Effector memory CD4-positive, alpha-beta T cell (primary cell): ENCODE results near the gene ARHGAP24.

Experiments used
- DNase-seq, 3 donors: peaks; one replicate each; pipeline ENCODE4 v3.0.0-alpha.2; 2020
- H3K27ac ChIP-seq: 2 replicates; pipeline ENCODE4 v1.7.0; 2013; ENCODE audit warnings: mild to moderate bottlenecking, low read length, moderate library complexity; ENCODE audit not compliant: insufficient read depth, poor library complexity, severe bottlenecking
- H3K27me3 ChIP-seq: replicated peaks from 2 replicates; pipeline ENCODE4 v1.7.0; 2013; ENCODE audit warnings: mild to moderate bottlenecking, low read length; ENCODE audit not compliant: insufficient read depth, control insufficient read depth, poor library complexity, severe bottlenecking
- H3K36me3 ChIP-seq: 2 replicates; pipeline ENCODE4 v1.7.0; 2013; ENCODE audit warnings: mild to moderate bottlenecking, low read length, moderate library complexity; ENCODE audit not compliant: control insufficient read depth, insufficient read depth
- H3K4me1 ChIP-seq: 2 replicates; pipeline ENCODE4 v1.7.0; 2013; ENCODE audit warnings: low read length, mild to moderate bottlenecking; ENCODE audit not compliant: control insufficient read depth, insufficient read depth, poor library complexity, severe bottlenecking
- H3K4me3 ChIP-seq: 2 replicates; pipeline ENCODE4 v1.7.0; 2013; ENCODE audit warnings: low read length, low read depth, mild to moderate bottlenecking; ENCODE audit not compliant: insufficient read depth, poor library complexity, severe bottlenecking
- H3K9me3 ChIP-seq: 2 replicates; pipeline ENCODE4 v1.7.0; 2013; ENCODE audit warnings: mild to moderate bottlenecking, low read length, moderate library complexity; ENCODE audit not compliant: control insufficient read depth

The ARHGAP24 gene

DNA sequence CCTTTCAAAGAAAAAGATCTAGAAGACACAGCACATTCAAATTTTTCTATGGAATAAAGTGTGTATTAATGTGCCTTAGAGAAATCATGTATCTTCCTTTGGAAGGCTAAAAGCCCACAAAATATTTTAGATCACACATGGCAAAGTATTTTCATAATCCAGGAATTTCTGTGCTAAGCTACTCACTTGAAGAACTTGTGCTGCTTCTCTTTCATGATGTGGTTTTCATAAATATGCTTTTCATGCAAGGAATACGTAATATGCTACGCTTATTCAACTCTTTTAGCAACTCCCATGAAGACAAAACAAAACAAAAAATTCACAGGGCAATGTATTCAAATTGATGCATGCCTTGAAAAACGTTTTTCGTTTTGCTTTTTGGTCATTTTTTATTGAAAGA is 125.6 kb downstream of the ARHGAP24 start:
- H3K4me3 ChIP-seq = no peak overlapping the region
- DNase-seq = no peak
- no peaks in the 10 kb centered on the region for H3K9me3 ChIP-seq
- H3K36me3 ChIP-seq = no peaks in the 10 kb centered on the region
- no peak overlapping the region for H3K27ac ChIP-seq
- H3K27me3 ChIP-seq = no peaks in the 10 kb centered on the region
- no peaks in the 10 kb centered on the region for H3K4me1 ChIP-seq

DNA sequence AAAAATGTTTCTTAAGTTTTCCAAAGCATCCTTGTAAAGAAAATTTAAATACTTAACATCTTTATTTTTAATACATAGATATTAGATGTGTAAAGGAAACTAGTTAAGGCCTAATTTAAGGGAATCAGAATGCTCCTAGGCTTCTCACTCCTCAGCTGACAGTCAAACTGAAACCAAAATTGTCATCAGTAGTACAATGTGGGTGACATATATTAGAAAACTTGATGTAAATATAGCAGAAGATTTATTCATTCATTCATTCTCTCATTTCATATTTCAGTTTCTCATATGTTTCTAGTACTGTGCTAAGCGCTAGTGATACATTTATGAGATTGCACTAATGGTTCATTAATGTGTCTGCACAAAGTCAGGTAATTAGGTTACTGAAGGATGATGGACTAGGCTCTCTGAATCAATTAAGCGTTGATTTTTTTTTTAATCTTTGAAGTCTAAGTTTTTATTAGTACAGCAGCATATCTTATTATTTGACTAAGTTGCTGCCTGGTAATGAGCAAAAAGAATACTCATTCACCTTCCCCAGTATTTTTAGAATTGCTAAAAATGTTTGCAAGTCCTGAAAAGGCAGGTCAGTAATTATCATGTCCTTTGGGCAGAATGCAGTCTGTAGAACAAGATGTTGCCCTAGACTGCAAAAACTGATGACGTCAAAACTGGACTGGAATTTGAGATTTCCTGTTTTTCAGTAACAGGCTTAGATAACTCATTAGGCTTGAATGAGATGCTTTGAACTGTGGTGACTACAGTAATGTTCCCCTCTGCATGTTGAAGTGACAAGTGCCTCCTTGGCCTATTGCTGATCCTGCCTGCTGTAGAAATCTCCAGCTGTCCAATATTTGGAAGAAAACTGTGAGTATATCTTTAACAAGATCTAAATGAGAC is 128.7 kb downstream of the ARHGAP24 start:
- H3K27ac ChIP-seq = no peak overlapping the region
- no peaks in the 10 kb centered on the region for H3K36me3 ChIP-seq
- no peaks in the 10 kb centered on the region for H3K9me3 ChIP-seq
- no peak for DNase-seq
- no peaks in the 10 kb centered on the region for H3K27me3 ChIP-seq
- H3K4me1 ChIP-seq = no peaks in the 10 kb centered on the region
- H3K4me3 ChIP-seq = no peak overlapping the region

DNA sequence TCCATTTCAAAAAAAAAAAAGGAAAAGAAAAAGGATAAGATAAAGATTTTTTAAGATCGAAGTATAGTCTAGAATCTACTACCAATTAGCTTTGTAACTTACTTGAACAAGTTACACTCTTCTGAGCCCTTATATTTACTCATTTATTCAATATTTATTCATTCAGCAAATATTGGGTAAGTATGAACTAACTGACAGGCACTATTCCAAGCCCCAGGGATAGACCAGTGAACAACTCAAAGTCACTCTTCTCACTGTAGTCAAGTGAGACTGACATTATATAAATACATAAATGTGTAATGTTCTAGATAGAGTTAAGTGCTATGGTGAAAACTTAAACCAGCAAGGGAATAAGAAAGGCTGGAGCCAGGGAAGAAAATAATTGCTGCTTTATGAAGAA is 131.6 kb downstream of the ARHGAP24 start:
- H3K27me3 ChIP-seq = no peaks in the 10 kb centered on the region
- no peaks in the 10 kb centered on the region for H3K4me1 ChIP-seq
- no peak overlapping the region for H3K27ac ChIP-seq
- no peak for DNase-seq
- H3K9me3 ChIP-seq = no peaks in the 10 kb centered on the region
- no peaks in the 10 kb centered on the region for H3K36me3 ChIP-seq
- no peak overlapping the region for H3K4me3 ChIP-seq

DNA sequence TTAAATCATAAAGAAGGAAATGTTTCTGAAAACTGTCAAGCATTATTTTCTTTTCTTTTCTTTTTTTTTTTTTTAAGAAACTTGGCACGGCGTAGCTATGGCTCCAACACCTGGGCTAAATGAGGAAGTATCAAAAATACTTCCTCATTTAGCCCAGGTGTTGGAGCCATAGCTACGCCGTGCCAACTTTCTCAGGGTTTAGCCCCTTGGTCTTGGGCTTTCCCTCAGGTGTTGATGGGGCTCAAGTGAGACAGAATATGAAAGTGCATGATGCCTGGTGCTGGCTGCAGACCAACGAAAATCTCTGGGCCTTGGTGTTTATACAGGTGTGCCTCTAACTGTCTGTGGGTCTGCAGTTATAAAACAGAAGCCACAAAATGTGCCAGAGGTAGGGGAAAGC is 132.7 kb downstream of the ARHGAP24 start:
- no peaks in the 10 kb centered on the region for H3K36me3 ChIP-seq
- no peaks in the 10 kb centered on the region for H3K9me3 ChIP-seq
- no peaks in the 10 kb centered on the region for H3K27me3 ChIP-seq
- H3K27ac ChIP-seq = no peak overlapping the region
- no peak overlapping the region for H3K4me3 ChIP-seq
- no peak for DNase-seq
- H3K4me1 ChIP-seq = no peaks in the 10 kb centered on the region

DNA sequence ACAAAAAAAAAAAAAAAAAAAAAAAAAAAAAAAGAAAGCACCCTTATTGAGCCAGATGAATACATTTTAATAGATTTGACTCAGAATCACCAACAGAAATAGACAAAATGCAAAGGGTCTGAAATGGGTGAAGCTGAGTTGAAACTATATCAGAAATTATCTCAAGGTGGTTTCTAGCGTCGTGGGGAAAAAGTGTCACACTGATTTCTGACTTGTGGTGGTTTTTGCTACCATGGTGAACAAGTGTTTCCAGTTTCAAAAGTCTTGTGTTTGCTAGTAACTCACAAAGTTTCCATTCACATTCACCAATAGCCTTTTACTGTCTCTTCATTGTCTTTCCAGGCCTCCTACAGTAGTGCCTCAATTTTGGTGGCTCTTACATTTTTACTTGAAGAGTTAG is 135.5 kb downstream of the ARHGAP24 start:
- DNase-seq = no peak
- Histone ChIP-seq H3K4me3 (no peak overlapping the region), H3K36me3 (no peaks in the 10 kb centered on the region), H3K4me1 (no peaks in the 10 kb centered on the region), H3K9me3 (no peaks in the 10 kb centered on the region), H3K27me3 (no peaks in the 10 kb centered on the region), H3K27ac (no peak overlapping the region)

DNA sequence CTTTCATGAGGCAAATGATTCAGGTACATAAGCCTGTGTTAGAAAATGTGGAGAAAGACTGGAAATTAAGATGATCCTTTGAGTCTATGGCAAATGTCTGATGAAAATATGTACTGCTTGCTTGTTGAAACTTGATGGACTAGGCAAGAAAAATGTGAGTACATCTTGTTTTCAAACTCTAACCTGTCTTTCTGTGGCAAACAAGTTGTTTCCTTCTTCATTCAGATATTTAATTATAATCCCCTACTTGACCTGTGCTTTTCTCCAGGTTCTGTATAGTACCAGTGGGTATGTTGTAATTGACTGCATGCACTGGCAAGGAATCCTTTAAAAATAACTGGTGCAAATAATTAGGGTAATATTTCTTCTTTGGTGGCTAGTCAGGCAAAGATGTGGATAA is 136.7 kb downstream of the ARHGAP24 start:
- Histone ChIP-seq H3K27me3 (no peaks in the 10 kb centered on the region), H3K9me3 (no peaks in the 10 kb centered on the region), H3K36me3 (no peaks in the 10 kb centered on the region), H3K27ac (no peak overlapping the region), H3K4me3 (no peak overlapping the region), H3K4me1 (no peaks in the 10 kb centered on the region)
- DNase-seq = no peak

DNA sequence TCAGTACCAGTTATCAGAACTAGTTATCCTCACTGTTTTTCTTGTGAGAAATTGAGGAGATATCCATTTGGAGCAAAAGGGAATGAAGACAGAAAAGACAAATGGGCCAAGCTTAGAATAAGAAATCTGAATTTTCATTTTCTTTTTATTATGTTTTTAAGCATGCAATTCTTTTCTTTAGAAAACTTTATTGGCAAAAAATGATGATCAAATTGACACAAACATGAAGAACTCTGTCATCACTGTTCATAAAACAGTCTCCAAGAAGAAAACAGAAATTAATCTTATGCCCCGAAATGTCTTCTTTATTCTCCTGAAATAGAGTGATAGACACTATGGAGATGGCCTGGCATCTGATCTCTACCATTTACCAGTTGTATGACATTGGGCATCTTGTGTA is 139.0 kb downstream of the ARHGAP24 start:
- no peaks in the 10 kb centered on the region for H3K36me3 ChIP-seq
- no peaks in the 10 kb centered on the region for H3K9me3 ChIP-seq
- no peaks in the 10 kb centered on the region for H3K27me3 ChIP-seq
- no peak overlapping the region for H3K4me3 ChIP-seq
- H3K27ac ChIP-seq = no peak overlapping the region
- H3K4me1 ChIP-seq = no peaks in the 10 kb centered on the region
- no peak for DNase-seq

DNA sequence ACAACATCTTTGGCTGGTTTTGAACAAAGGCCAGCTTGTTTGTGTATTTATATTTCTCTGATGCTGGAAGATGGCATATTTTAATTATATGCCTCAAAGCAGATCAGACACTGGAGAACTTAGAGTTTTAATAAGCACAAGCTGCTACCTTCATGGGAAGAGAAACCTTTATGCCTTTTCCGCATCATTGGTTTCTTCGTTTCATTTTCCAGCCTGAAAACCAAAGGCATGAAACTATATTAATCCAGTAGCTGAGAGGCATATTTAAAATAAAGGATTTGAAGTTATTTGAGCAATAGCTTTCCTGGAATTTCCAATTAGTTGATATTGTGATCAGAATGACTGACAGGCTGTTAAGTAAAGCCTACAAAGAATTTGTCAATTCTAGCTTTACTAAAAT is 141.0 kb downstream of the ARHGAP24 start:
- no peak for DNase-seq
- no peak overlapping the region for H3K4me3 ChIP-seq
- H3K27me3 ChIP-seq = no peaks in the 10 kb centered on the region
- H3K36me3 ChIP-seq = no peaks in the 10 kb centered on the region
- H3K27ac ChIP-seq = no peak overlapping the region
- H3K4me1 ChIP-seq = no peaks in the 10 kb centered on the region
- H3K9me3 ChIP-seq = no peaks in the 10 kb centered on the region

DNA sequence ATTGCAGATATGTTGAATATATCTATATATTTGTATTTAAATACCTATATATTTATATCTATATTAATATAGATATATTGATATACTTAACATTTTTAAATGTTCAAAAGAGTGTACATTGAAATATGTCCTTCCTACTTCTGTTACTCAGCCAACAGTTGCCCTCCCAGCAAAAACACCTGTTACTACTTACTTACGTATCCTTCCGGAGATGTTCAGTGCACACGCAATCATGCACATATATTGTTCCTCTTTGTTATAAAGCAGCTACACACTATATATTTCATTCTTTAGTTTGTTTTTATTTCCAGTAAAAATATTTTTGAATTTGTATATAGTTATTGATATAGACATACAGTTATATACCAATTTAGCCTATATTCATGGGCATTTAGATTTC is 142.3 kb downstream of the ARHGAP24 start:
- Histone ChIP-seq H3K4me1 (no peaks in the 10 kb centered on the region), H3K27ac (no peak overlapping the region), H3K4me3 (no peak overlapping the region), H3K9me3 (no peaks in the 10 kb centered on the region), H3K36me3 (no peaks in the 10 kb centered on the region), H3K27me3 (no peaks in the 10 kb centered on the region)
- DNase-seq = no peak

DNA sequence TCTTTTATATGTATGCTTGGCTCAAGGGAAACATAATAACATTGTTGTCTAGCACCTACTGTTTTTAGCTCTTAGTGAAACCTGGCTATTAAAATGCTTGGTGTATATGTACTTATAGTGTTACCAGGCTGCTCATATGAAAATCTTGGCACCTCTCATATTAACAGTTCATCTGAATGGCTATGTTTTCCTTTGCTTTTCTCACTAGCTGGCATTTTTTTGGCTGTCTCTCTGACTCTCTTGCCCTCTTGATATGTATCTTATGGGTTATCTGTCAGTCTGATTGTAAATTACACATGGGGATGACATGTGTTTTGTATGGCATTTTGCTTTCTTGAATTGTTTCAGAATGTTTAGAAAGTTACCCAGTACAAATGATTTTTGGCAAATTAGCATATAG is 158.0 kb downstream of the ARHGAP24 start:
- Histone ChIP-seq H3K4me1 (no peaks in the 10 kb centered on the region), H3K9me3 (no peaks in the 10 kb centered on the region), H3K4me3 (no peak overlapping the region), H3K27ac (no peak overlapping the region), H3K27me3 (no peaks in the 10 kb centered on the region), H3K36me3 (no peaks in the 10 kb centered on the region)
- DNase-seq = no peak
